OCI-LY7 (cell line): ENCODE data around the gene PDE3B. TPM values are rescaled to one million over a fixed set of nuclear protein-coding genes. Genes with fewer than 3 reads are reported as not detected.
A peak's percentile ranks its signal among the peaks of the same experiment; 100 is the strongest.

Experiments used
- BruUV-seq: library from RNA; stranded (reverse); fragments of 400-500 nt; replicated peaks from 2 replicates; lab custom pipeline; 2021; lab: Mats Ljungman, UMichigan
- CTCF ChIA-PET: fragments of 300-600 bp; sonication (Branson Sonifier 250); formaldehyde crosslinking; loops from one replicate; lab custom pipeline; 2022; ENCODE audit warnings: antibody characterized with exemption; ENCODE audit not compliant: unreplicated experiment; lab: Charles Lee
- POLR2A ChIA-PET: fragments of 300-600 bp; sonication (Branson Sonifier 250); formaldehyde crosslinking; loops from one replicate; lab custom pipeline; 2022; ENCODE audit warnings: antibody characterized with exemption; lab: Charles Lee
- DNase-seq: peaks from one replicate; pipeline ENCODE4 v3.0.0-alpha.2; 2015; ENCODE audit warnings: low spot score
- H2AFZ ChIP-seq: fragments of 200-600 bp; sonication (generic), shearing (Covaris generic); 2 replicates; pipeline ENCODE4 v1.6.1; 2014; ENCODE audit warnings: mild to moderate bottlenecking, antibody characterized with exemption, low read length, moderate library complexity
- H3K27ac ChIP-seq: fragments of 200-600 bp; sonication (generic); 2 replicates; pipeline ENCODE4 v1.5.1; 2014; ENCODE audit warnings: mixed run types, low read depth, mild to moderate bottlenecking, moderate library complexity, low read length, inconsistent platforms; ENCODE audit not compliant: poor library complexity, severe bottlenecking
- H3K36me3 ChIP-seq: fragments of 200-600 bp; sonication (generic); 2 replicates; pipeline ENCODE4 v1.6.1; 2014; ENCODE audit warnings: mild to moderate bottlenecking, antibody characterized with exemption, low read length, moderate library complexity, mixed read lengths; ENCODE audit not compliant: insufficient read depth
- H3K4me1 ChIP-seq: fragments of 200-600 bp; sonication (generic); 2 replicates; pipeline ENCODE4 v1.5.1; 2014; ENCODE audit warnings: mild to moderate bottlenecking, low read length; ENCODE audit not compliant: insufficient read depth, poor library complexity, severe bottlenecking
- H3K4me2 ChIP-seq: fragments of 200-600 bp; sonication (generic); 2 replicates; pipeline ENCODE4 v1.6.1; 2014; ENCODE audit warnings: mild to moderate bottlenecking, low read length
- H3K4me3 ChIP-seq: fragments of 200-600 bp; sonication (generic); 2 replicates; pipeline ENCODE4 v1.5.1; 2014; ENCODE audit warnings: mild to moderate bottlenecking, low read depth, low read length; ENCODE audit not compliant: poor library complexity, severe bottlenecking
- H3K79me2 ChIP-seq: fragments of 200-600 bp; sonication (generic); 2 replicates; pipeline ENCODE4 v1.6.1; 2016; ENCODE audit warnings: low read depth, mild to moderate bottlenecking, low read length, moderate library complexity, mixed read lengths; ENCODE audit not compliant: insufficient read depth
- H3K9me2 ChIP-seq: fragments of 200-600 bp; sonication (generic); 2 replicates; pipeline ENCODE4 v1.6.1; 2016; ENCODE audit warnings: mild to moderate bottlenecking, low read length, mixed read lengths; ENCODE audit not compliant: insufficient read depth
- H3K9me3 ChIP-seq: fragments of 200-600 bp; sonication (generic); 2 replicates; pipeline ENCODE4 v1.6.1; 2014; ENCODE audit warnings: mild to moderate bottlenecking, mixed run types, low read length, mixed read lengths
- H4K20me1 ChIP-seq: fragments of 200-600 bp; sonication (generic); 2 replicates; pipeline ENCODE4 v1.6.1; 2014; ENCODE audit warnings: mild to moderate bottlenecking, antibody characterized with exemption, low read length, moderate library complexity, mixed read lengths; ENCODE audit not compliant: insufficient read depth
- EZH2phosphoT487 ChIP-seq: fragments of 200-600 bp; sonication (generic); IDR thresholded peaks from 2 replicates; pipeline ENCODE4 v1.6.1; 2018; ENCODE audit warnings: low read depth, borderline replicate concordance, mild to moderate bottlenecking, mixed run types, antibody characterized with exemption, low read length, moderate library complexity, mixed read lengths
- intact Hi-C: fragments of 100-400 bp; cut with micrococcal nuclease; formaldehyde crosslinking; loops from one replicate; pipeline ENCODE4 v1.10.0; 2022; ENCODE audit not compliant: unreplicated experiment
- total RNA-seq, 2 experiments: library from RNA; depleted of rRNA in 1 of 2; stranded (reverse); fragments of >200 nt in 1 of 2; shearing (Covaris generic) in 1 of 2; gene quantifications; 2 replicates each; pipeline ENCODE4 v1.2.3, GENCODE V29; 2014 to 2022
- TF ChIP-seq, protein P1 (sequence below): fragments of 200-600 bp; sonication (generic); conservative IDR thresholded peaks from 2 replicates; pipeline ENCODE4 v1.5.1; 2014; ENCODE audit warnings: mild to moderate bottlenecking, antibody characterized with exemption, low read length, moderate library complexity, mixed read lengths

PDE3B gene
- total RNA-seq, 2 experiments from 2014 or later: not detected

DNA sequence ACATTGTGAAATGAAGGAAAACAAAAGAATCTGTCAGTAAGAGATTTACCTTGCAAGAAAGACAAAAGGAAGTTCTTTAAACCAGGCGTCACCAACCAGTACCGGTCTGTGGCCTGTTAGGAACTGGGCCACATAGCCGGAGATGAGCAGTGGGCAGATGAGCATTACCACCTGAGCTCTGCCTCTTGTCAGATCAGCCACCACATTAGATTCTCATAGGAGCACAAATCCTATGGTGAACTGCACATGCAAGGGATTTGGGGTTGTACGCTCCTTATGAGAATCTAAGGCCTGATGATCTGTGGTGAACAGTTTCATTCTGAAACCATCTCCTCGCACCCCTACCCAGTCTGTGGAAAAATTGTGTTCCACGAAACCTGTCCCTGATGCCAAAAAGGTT is 140.2 kb downstream of the PDE3B start:
- H3K4me1 ChIP-seq: no peaks in the 10 kb centered on the region
- no peaks in the 10 kb centered on the region for H3K79me2 ChIP-seq
- ChIA-PET POLR2A (no interaction called here), CTCF (no interaction called here)
- H3K27ac ChIP-seq: no peak overlapping the region
- H3K36me3 ChIP-seq: no peaks in the 10 kb centered on the region
- H3K9me2 ChIP-seq: no peaks in the 10 kb centered on the region
- no peaks in the 10 kb centered on the region for H3K9me3 ChIP-seq
- H3K4me3 ChIP-seq: no peak overlapping the region
- H4K20me1 ChIP-seq: no peaks in the 10 kb centered on the region
- intact Hi-C loops: no loop called here
- no peak overlapping the region for H2AFZ ChIP-seq
- DNase-seq: no peak
- BruUV-seq: no TSS peak
- TF ChIP-seq, protein P1, sequence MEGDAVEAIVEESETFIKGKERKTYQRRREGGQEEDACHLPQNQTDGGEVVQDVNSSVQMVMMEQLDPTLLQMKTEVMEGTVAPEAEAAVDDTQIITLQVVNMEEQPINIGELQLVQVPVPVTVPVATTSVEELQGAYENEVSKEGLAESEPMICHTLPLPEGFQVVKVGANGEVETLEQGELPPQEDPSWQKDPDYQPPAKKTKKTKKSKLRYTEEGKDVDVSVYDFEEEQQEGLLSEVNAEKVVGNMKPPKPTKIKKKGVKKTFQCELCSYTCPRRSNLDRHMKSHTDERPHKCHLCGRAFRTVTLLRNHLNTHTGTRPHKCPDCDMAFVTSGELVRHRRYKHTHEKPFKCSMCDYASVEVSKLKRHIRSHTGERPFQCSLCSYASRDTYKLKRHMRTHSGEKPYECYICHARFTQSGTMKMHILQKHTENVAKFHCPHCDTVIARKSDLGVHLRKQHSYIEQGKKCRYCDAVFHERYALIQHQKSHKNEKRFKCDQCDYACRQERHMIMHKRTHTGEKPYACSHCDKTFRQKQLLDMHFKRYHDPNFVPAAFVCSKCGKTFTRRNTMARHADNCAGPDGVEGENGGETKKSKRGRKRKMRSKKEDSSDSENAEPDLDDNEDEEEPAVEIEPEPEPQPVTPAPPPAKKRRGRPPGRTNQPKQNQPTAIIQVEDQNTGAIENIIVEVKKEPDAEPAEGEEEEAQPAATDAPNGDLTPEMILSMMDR: no peak
- TF ChIP-seq EZH2phosphoT487: no peak
- no peak overlapping the region for H3K4me2 ChIP-seq

DNA sequence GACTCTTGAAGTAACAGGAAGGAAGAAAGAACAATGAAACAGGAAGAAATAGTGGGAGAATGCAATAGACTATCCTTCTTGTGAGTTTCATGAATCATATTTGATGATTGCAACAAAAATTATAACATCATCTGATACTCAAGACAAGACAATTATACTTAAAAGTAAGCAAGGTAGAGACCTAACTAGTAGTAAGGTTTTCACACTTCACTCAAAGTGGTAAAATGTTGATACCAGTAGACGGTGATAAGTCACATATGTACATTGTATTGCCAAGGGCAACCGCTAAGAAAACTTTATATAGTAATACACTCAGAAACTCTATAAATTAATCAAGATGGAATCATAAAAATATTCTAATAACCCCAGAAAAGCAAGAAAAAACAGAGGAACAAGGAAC is 140.6 kb downstream of the PDE3B start:
- intact Hi-C loops: no loop called here
- H2AFZ ChIP-seq: no peak overlapping the region
- no peaks in the 10 kb centered on the region for H4K20me1 ChIP-seq
- H3K9me2 ChIP-seq: no peaks in the 10 kb centered on the region
- no peak for DNase-seq
- no peak overlapping the region for H3K4me2 ChIP-seq
- ChIA-PET POLR2A (no interaction called here), CTCF (no interaction called here)
- H3K4me1 ChIP-seq: no peaks in the 10 kb centered on the region
- no peak overlapping the region for H3K27ac ChIP-seq
- no peaks in the 10 kb centered on the region for H3K79me2 ChIP-seq
- no TSS peak for BruUV-seq
- H3K4me3 ChIP-seq: no peak overlapping the region
- no peaks in the 10 kb centered on the region for H3K9me3 ChIP-seq
- TF ChIP-seq EZH2phosphoT487: no peak
- TF ChIP-seq, protein P1: no peak
- no peaks in the 10 kb centered on the region for H3K36me3 ChIP-seq

DNA sequence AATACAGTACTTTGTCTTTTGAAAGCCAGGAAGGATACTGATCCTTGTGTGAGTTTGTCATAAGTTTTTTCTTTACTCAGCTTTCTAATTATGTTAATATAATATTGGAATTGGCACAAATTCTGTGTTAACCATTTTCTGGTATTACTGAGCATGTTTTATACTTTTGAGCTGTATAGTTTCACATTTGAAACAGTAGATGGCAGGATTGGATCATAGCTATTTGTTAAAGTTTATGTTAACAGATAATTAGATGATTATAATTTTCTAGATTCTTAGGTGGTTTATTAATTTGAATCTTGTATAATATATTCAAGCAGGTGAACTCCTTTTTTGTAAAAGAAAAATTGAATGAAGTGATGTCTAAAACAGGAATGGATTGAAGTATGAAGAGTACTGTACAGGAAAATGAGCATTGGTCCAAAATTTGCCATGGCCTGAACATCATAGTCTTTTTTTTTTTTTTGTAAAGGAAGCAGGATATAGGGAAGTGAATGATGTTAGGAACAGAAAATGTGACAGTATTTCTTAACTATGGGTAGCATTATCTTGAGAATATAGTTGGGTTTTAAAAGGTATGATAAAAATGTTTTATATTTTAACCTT is 146.4 kb downstream of the PDE3B start:
- Histone ChIP-seq H3K36me3 (no peaks in the 10 kb centered on the region), H3K4me2 (no peak overlapping the region), H3K9me2 (no peaks in the 10 kb centered on the region), H3K4me1 (no peaks in the 10 kb centered on the region), H3K9me3 (no peaks in the 10 kb centered on the region), H3K4me3 (no peak overlapping the region), H4K20me1 (no peaks in the 10 kb centered on the region), H2AFZ (no peak overlapping the region), H3K79me2 (no peaks in the 10 kb centered on the region), H3K27ac (no peak overlapping the region)
- intact Hi-C loops: loop anchor here (1.0 to 10.0 kb wide), 4 partner anchors 117 to 419 kb away; partner anchors contain the start of gene CALCB
- no peak for TF ChIP-seq EZH2phosphoT487
- TF ChIP-seq, protein P1: peak; percentile 79
- no TSS peak for BruUV-seq
- peak; percentile 31 for DNase-seq
- ChIA-PET CTCF (interaction anchor here (5.0 kb wide), 1 partner anchor 118 kb away, joined by 41 read pairs; no protein-coding TSS in a partner anchor), POLR2A (interaction anchor here (0.6 to 2.1 kb wide), 5 partner anchors 13 to 165 kb away, joined by 3 to 12 read pairs (median 5); partner anchors contain the start of gene CYP2R1)
